GM21529 (cell line): Measurements from ENCODE around the gene BACE2.

Experiments
- ATAC-seq: cut with Tn5 transposase; IDR thresholded peaks from one replicate; pipeline ENCODE4 v1.9.1; 2021; ENCODE audit not compliant: unreplicated experiment

Gene BACE2

GRCh38 chr21:41317458-41317857 lies 149.5 kb downstream of the BACE2 start:
- ATAC-seq: no peak

- ATAC-seq: no peak
Observed at GRCh38 chr21:41318218-41318617, 150.3 kb downstream of the BACE2 start.

- ATAC-seq: no peak
Observed at GRCh38 chr21:41319273-41319672, 151.3 kb downstream of the BACE2 start.

GRCh38 chr21:41321211-41321907 lies 153.4 kb downstream of the BACE2 start:
- ATAC-seq: no peak

- no peak for ATAC-seq
Observed at GRCh38 chr21:41321908-41322495, 154.0 kb downstream of the BACE2 start.

GRCh38 chr21:41322496-41323382 lies 154.8 kb downstream of the BACE2 start:
- ATAC-seq: no peak

GRCh38 chr21:41325138-41325912 lies 157.4 kb downstream of the BACE2 start:
- ATAC-seq: no peak

GRCh38 chr21:41326414-41327080 lies 158.6 kb downstream of the BACE2 start:
- ATAC-seq: no peak

- ATAC-seq: no peak
Observed at GRCh38 chr21:41327753-41328152, 159.8 kb downstream of the BACE2 start.

GRCh38 chr21:41328660-41329607 lies 161.0 kb downstream of the BACE2 start:
- no peak for ATAC-seq
